Lower lobe of right lung (tissue), 2 donors: ENCODE data around the gene NEDD4L. TPM values are rescaled to one million over a fixed set of nuclear protein-coding genes. Genes with fewer than 3 reads are reported as not detected.

Source experiments
- ATAC-seq, 2 donors: fragments of 200-7000 bp; cut with Tn5 transposase; one replicate each; pipeline ENCODE4 v1.9.1; 2020 to 2022; ENCODE audit warnings: mild to moderate bottlenecking in 2 of 2, moderate library complexity in 2 of 2
- DNase-seq: peaks from one replicate; pipeline ENCODE4 v3.0.0-alpha.2; 2020
- H3K27ac ChIP-seq: fragments of 200-600 bp; one replicate; pipeline ENCODE4 v1.8.0; 2022
- H3K27me3 ChIP-seq: fragments of 200-600 bp; one replicate; pipeline ENCODE4 v1.8.0; 2022; ENCODE audit warnings: low read depth
- H3K36me3 ChIP-seq: fragments of 200-600 bp; one replicate; pipeline ENCODE4 v1.8.0; 2022; ENCODE audit warnings: mild to moderate bottlenecking
- H3K4me1 ChIP-seq: fragments of 200-600 bp; one replicate; pipeline ENCODE4 v1.8.0; 2022
- H3K4me3 ChIP-seq: fragments of 200-600 bp; one replicate; pipeline ENCODE4 v1.8.0; 2022; ENCODE audit warnings: mild to moderate bottlenecking
- H3K9me3 ChIP-seq: fragments of 200-600 bp; one replicate; pipeline ENCODE4 v1.8.0; 2022
- CTCF ChIP-seq: fragments of 200-600 bp; IDR thresholded peaks from one replicate; pipeline ENCODE4 v1.8.0; 2022; ENCODE audit warnings: antibody characterized with exemption, mild to moderate bottlenecking
- intact Hi-C: fragments of 100-400 bp; cut with DNase I; formaldehyde crosslinking; loops from one replicate; pipeline ENCODE4 v1.11.0; 2022
- total RNA-seq: library from RNA; stranded (reverse); fragmentation: NEBNext Ultra II Directional; extraction: Animal tissue kit (Norgen Biotek cat#: 25700); gene quantifications from one replicate; pipeline ENCODE4 v1.2.1, GENCODE V29; 2021
- donor health status: DM: no; HTN: yes; CAD: no; lungs with severe emphysema.

Gene NEDD4L
- total RNA-seq, 1 donor from 2014 or later, result 203 TPM

- Histone ChIP-seq H3K9me3 (no peaks in the 10 kb centered on the region), H3K27me3 (no peaks in the 10 kb centered on the region), H3K36me3 (no peaks in the 10 kb centered on the region), H3K4me1 (no peaks in the 10 kb centered on the region), H3K27ac (no peak overlapping the region), H3K4me3 (no peak overlapping the region)
- intact Hi-C loops, result no loop called here
- DNase-seq (no peak), ATAC-seq (no peak)
- no peak for TF ChIP-seq CTCF
Measured at GRCh38 chr18:58027341-58027740, 16.7 kb upstream of the NEDD4L start.

GRCh38 chr18:58028109-58028784 is 15.8 kb upstream of the NEDD4L start:
- TF ChIP-seq CTCF, result no peak
- Histone ChIP-seq H3K27ac (no peak overlapping the region), H3K36me3 (no peaks in the 10 kb centered on the region), H3K4me1 (no peaks in the 10 kb centered on the region), H3K4me3 (no peak overlapping the region), H3K27me3 (peaks cover under 1% of the 10 kb centered on the region), H3K9me3 (no peaks in the 10 kb centered on the region)
- ATAC-seq (no peak), DNase-seq (no peak)
- intact Hi-C loops, result no loop called here

- DNase-seq (no peak), ATAC-seq (no peak)
- no peaks in the 10 kb centered on the region for H3K9me3 ChIP-seq
- no peaks in the 10 kb centered on the region for H3K4me1 ChIP-seq
- H3K36me3 ChIP-seq, result no peaks in the 10 kb centered on the region
- H3K4me3 ChIP-seq, result no peak overlapping the region
- H3K27me3 ChIP-seq, result peaks cover 10% of the 10 kb centered on the region
- intact Hi-C loops, result no loop called here
- H3K27ac ChIP-seq, result no peak overlapping the region
- no peak for TF ChIP-seq CTCF
Measured at GRCh38 chr18:58032233-58032632, 11.8 kb upstream of the NEDD4L start.

- Histone ChIP-seq H3K36me3 (no peaks in the 10 kb centered on the region), H3K9me3 (no peaks in the 10 kb centered on the region), H3K27me3 (peaks cover 10% of the 10 kb centered on the region), H3K4me3 (no peak overlapping the region), H3K27ac (no peak overlapping the region), H3K4me1 (no peaks in the 10 kb centered on the region)
- intact Hi-C loops, result no loop called here
- TF ChIP-seq CTCF, result no peak
- no peak for DNase-seq
- no peak for ATAC-seq
Measured at GRCh38 chr18:58033216-58033615, 10.8 kb upstream of the NEDD4L start.

- Histone ChIP-seq H3K36me3 (no peaks in the 10 kb centered on the region), H3K9me3 (no peaks in the 10 kb centered on the region), H3K27ac (no peak overlapping the region), H3K4me3 (no peak overlapping the region), H3K4me1 (no peaks in the 10 kb centered on the region), H3K27me3 (peaks cover 10% of the 10 kb centered on the region)
- DNase-seq, result no peak
- no peak for TF ChIP-seq CTCF
- intact Hi-C loops, result no loop called here
- ATAC-seq, result no peak
Measured at GRCh38 chr18:58034370-58034769, 9.7 kb upstream of the NEDD4L start.
